Hepatocyte (in vitro differentiated cells): ENCODE data around the gene NEURL4. TPM values are rescaled to one million over a fixed set of nuclear protein-coding genes. Genes with fewer than 3 reads are reported as not detected.

Experiments
- DNase-seq: peaks from one replicate; pipeline ENCODE4 v3.0.0-alpha.2; 2016; ENCODE audit warnings: low spot score
- H2AFZ ChIP-seq: fragments of 200-600 bp; sonication (generic); 2 replicates; pipeline ENCODE4 v1.6.0; 2016; ENCODE audit warnings: antibody characterized with exemption, mild to moderate bottlenecking
- H3K27ac ChIP-seq: fragments of 200-600 bp; sonication (generic); 2 replicates; pipeline ENCODE4 v1.5.1; 2016; ENCODE audit warnings: mild to moderate bottlenecking
- H3K27me3 ChIP-seq: fragments of 200-600 bp; sonication (generic); 2 replicates; pipeline ENCODE4 v1.6.1; 2016
- H3K36me3 ChIP-seq: fragments of 200-600 bp; sonication (generic); replicated peaks from 2 replicates; pipeline ENCODE4 v1.5.1; 2016; ENCODE audit warnings: low read depth; ENCODE audit not compliant: insufficient read depth
- H3K4me1 ChIP-seq: fragments of 200-600 bp; sonication (generic); 2 replicates; pipeline ENCODE4 v1.5.1; 2016; ENCODE audit warnings: mild to moderate bottlenecking, moderate library complexity; ENCODE audit not compliant: insufficient read depth
- H3K4me2 ChIP-seq: fragments of 200-600 bp; sonication (generic); 2 replicates; pipeline ENCODE4 v1.6.0; 2016
- H3K4me3 ChIP-seq: fragments of 200-600 bp; sonication (generic); 2 replicates; pipeline ENCODE4 v1.5.1; 2016; ENCODE audit warnings: mild to moderate bottlenecking
- H3K79me2 ChIP-seq: fragments of 200-600 bp; sonication (generic); 2 replicates; pipeline ENCODE4 v1.6.0; 2017; ENCODE audit warnings: mild to moderate bottlenecking
- H3K9me2 ChIP-seq: fragments of 200-600 bp; sonication (generic); replicated peaks from 2 replicates; pipeline ENCODE4 v1.6.0; 2017; ENCODE audit warnings: mild to moderate bottlenecking; ENCODE audit not compliant: insufficient read depth
- H3K9me3 ChIP-seq: fragments of 200-600 bp; sonication (generic); 2 replicates; pipeline ENCODE4 v1.5.1; 2016; ENCODE audit warnings: low read depth, mild to moderate bottlenecking
- H4K20me1 ChIP-seq: fragments of 200-600 bp; sonication (generic); 2 replicates; pipeline ENCODE4 v1.6.0; 2016; ENCODE audit warnings: mild to moderate bottlenecking; ENCODE audit not compliant: insufficient read depth, poor library complexity, severe bottlenecking
- CTCF ChIP-seq: fragments of 200-600 bp; sonication (generic); IDR thresholded peaks from 2 replicates; pipeline ENCODE4 v1.5.1; 2016; ENCODE audit warnings: antibody characterized with exemption, mild to moderate bottlenecking; ENCODE audit not compliant: poor library complexity
- EZH2 ChIP-seq: fragments of 200-600 bp; sonication (generic); IDR thresholded peaks from 2 replicates; pipeline ENCODE4 v1.6.1; 2016; ENCODE audit warnings: antibody characterized with exemption, mild to moderate bottlenecking, borderline replicate concordance
- EZH2phosphoT487 ChIP-seq: fragments of 200-600 bp; sonication (generic); IDR thresholded peaks from one replicate; pipeline ENCODE4 v1.6.1; 2018; ENCODE audit warnings: antibody characterized with exemption, mild to moderate bottlenecking, low read depth, moderate library complexity; ENCODE audit not compliant: unreplicated experiment, severe bottlenecking
- WGBS: methylation state at CpG from one replicate; pipeline ENCODE4 v1.1.6; 2016; ENCODE audit warnings: low lambda C conversion rate; ENCODE audit errors: missing lambda C conversion rate; 5-methylcytosine and 5-hydroxymethylcytosine counted together
- polyA plus RNA-seq: library from polyadenylated mRNA; unstranded; fragments of >200 nt; fragmentation: Nextera tagmentation; extraction: Ambion mirVana; gene quantifications from 2 replicates; pipeline ENCODE4 v1.2.1, GENCODE V29; 2016
- total RNA-seq: library from RNA; depleted of rRNA; stranded (reverse); fragments of >200 nt; gene quantifications from 2 replicates; pipeline ENCODE4 v1.2.3, GENCODE V29; 2014

NEURL4 gene
- total and polyA plus RNA-seq, 2 experiments from 2014 or later = 9.5 to 9.6 TPM

GRCh38 chr17:7332111-7332510 lies 3.0 kb upstream of the NEURL4 start:
- H2AFZ ChIP-seq = no peak overlapping the region
- peaks cover 17% of the 10 kb centered on the region for H3K79me2 ChIP-seq
- H4K20me1 ChIP-seq = no peaks in the 10 kb centered on the region
- H3K9me2 ChIP-seq = no peaks in the 10 kb centered on the region
- no peak overlapping the region for H3K4me3 ChIP-seq
- TF ChIP-seq EZH2phosphoT487 (no peak), EZH2 (no peak)
- peaks cover 10% of the 10 kb centered on the region for H3K4me1 ChIP-seq
- no peaks in the 10 kb centered on the region for H3K27me3 ChIP-seq
- 83% methylated on average over 7 of the region's 7 CpGs for WGBS
- H3K4me2 ChIP-seq = no peak overlapping the region
- DNase-seq = no peak
- H3K9me3 ChIP-seq = no peaks in the 10 kb centered on the region
- H3K36me3 ChIP-seq = no peaks in the 10 kb centered on the region
- H3K27ac ChIP-seq = no peak overlapping the region

- peak overlapping the region; percentile 84 for H3K4me2 ChIP-seq
- WGBS = 90% methylated on average over 13 of the region's 13 CpGs
- H3K79me2 ChIP-seq = peaks cover 17% of the 10 kb centered on the region
- H3K4me1 ChIP-seq = peaks cover 10% of the 10 kb centered on the region
- TF ChIP-seq CTCF (no peak), EZH2 (no peak), EZH2phosphoT487 (no peak)
- H3K27ac ChIP-seq = peak overlapping the region; percentile 92
- H3K9me3 ChIP-seq = no peaks in the 10 kb centered on the region
- peak overlapping the region; percentile 48 for H3K4me3 ChIP-seq
- DNase-seq = no peak
- H3K27me3 ChIP-seq = no peaks in the 10 kb centered on the region
- no peaks in the 10 kb centered on the region for H3K9me2 ChIP-seq
- H2AFZ ChIP-seq = peak overlapping the region; percentile 54
- H4K20me1 ChIP-seq = no peaks in the 10 kb centered on the region
- no peaks in the 10 kb centered on the region for H3K36me3 ChIP-seq
These were observed 1.5 kb upstream of the NEURL4 start for GRCh38 chr17:7330638-7331015.

- no peaks in the 10 kb centered on the region for H4K20me1 ChIP-seq
- peak overlapping the region; percentile 54 for H2AFZ ChIP-seq
- H3K27me3 ChIP-seq = no peaks in the 10 kb centered on the region
- peak; percentile 83 for DNase-seq
- H3K9me3 ChIP-seq = no peaks in the 10 kb centered on the region
- no peaks in the 10 kb centered on the region for H3K36me3 ChIP-seq
- 5% methylated on average over 22 of the region's 34 CpGs for WGBS
- H3K4me3 ChIP-seq = peak overlapping the region; percentile 48
- H3K9me2 ChIP-seq = no peaks in the 10 kb centered on the region
- peak overlapping the region; percentile 84 for H3K4me2 ChIP-seq
- peaks cover 17% of the 10 kb centered on the region for H3K79me2 ChIP-seq
- peak overlapping the region; percentile 92 for H3K27ac ChIP-seq
- peaks cover 10% of the 10 kb centered on the region for H3K4me1 ChIP-seq
- TF ChIP-seq EZH2phosphoT487 = no peak
- TF ChIP-seq EZH2 = no peak
- TF ChIP-seq CTCF = no peak
These were observed 982 bp upstream of the NEURL4 start for GRCh38 chr17:7329997-7330637.

GRCh38 chr17:7329374-7329996 lies 350 bp upstream of the NEURL4 start:
- Histone ChIP-seq H3K79me2 (peaks cover 17% of the 10 kb centered on the region), H3K9me3 (no peaks in the 10 kb centered on the region), H3K27ac (peak overlapping the region; percentile 92), H3K4me1 (peaks cover 10% of the 10 kb centered on the region), H3K27me3 (no peaks in the 10 kb centered on the region), H3K4me3 (peak overlapping the region; percentile 48), H4K20me1 (no peaks in the 10 kb centered on the region), H3K9me2 (no peaks in the 10 kb centered on the region), H3K36me3 (no peaks in the 10 kb centered on the region), H3K4me2 (peak overlapping the region; percentile 91), H2AFZ (peak overlapping the region; percentile 54)
- DNase-seq = peak; percentile 99
- 2% methylated on average over 43 of the region's 43 CpGs for WGBS
- no peak for TF ChIP-seq EZH2phosphoT487
- TF ChIP-seq CTCF = no peak
- no peak for TF ChIP-seq EZH2
